COR-L47 (cell line): ENCODE data around the gene ANGEL1.

Experiments
- DNase-seq: peaks from one replicate; lab custom pipeline; 2025; lab: John Stamatoyannopoulos, UW

ANGEL1 gene

GRCh38 chr14:76812422-76813383, at the start of gene ANGEL1:
Gene ANGEL1 (minus strand): TSS chr14:76812882. CDS start chr14:76812827, 55 bp downstream.
- DNase-seq, result peak; percentile 96

GRCh38 chr14:76861574-76862255, 49.0 kb upstream of the ANGEL1 start:
- no peak for DNase-seq

- DNase-seq, result no peak
Observed at GRCh38 chr14:76856769-76857168, 44.1 kb upstream of the ANGEL1 start.

- DNase-seq, result no peak
Observed at GRCh38 chr14:76855066-76855465, 42.4 kb upstream of the ANGEL1 start.

DNA sequence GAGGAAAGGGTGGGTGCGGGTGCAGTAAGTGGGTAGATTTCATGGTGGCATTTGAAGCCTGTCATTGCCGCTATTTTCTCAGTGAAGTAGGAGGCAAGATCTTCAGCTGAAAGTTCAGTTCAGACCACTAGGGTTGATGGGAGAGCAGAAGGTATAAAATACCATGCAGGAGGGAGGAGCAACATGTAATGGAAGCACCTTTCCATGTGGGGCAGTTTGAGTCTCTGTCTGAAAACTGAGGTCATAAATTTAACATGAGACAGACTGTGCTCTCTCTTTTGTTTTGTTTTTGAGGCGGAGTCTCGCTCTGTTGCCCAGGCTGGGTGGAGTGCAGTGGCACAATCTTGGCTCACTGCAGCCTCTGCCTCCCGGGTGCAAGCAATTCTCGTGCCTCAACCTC, 36.2 kb upstream of the ANGEL1 start:
- no peak for DNase-seq

DNA sequence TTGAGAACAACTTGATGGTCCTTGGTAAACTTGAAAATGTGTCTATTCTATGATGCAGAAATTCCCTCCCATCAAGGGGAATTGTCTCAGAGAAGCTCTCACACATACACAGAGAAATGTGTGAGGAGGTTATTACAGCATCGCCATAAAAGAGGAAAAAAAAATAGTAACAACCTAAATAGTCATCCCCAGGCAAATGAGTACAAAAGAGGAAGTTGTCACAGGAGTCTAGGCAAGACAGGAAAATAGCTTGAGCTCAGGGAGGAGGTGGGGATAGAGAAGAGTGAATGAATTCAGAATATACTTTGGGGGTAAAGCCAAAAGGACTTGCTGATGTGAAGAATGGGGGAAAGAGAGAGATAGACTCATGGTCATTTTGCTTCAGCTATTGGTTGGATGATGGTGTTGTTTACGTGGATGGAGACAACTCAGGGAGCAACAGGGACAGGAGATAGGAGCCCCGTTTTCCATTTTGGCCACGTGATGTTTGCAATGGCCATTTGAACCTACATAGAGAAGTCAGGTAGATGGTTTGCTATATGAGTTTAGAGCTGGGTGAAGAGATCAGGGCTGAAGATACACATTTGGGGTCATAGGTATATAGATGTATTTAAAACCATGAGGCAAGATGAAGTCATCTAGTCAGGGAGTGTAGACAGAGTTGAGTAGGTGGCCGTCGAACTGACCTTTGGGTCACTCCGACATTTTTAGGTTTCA, 33.8 kb upstream of the ANGEL1 start:
- DNase-seq, result no peak

DNA sequence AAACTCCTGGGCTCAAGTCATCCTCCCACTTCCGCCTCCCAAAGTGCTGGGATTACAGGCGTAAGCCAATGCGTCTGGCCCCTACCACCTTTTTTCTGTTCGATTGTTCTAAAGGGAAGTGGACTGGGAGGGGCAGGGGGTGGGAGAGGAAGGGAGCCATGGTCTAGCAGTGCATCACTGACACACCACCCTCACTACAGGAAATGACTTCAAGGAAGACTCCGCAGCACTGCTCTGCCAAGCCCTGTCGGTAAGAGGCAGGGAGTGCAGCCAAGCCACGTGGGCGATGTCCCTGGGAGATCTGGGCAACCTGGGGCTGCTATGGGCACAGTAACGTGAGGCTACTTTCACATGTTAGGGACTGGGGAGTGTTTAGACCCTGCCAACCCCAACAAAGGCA, 31.5 kb upstream of the ANGEL1 start:
- no peak for DNase-seq

DNA sequence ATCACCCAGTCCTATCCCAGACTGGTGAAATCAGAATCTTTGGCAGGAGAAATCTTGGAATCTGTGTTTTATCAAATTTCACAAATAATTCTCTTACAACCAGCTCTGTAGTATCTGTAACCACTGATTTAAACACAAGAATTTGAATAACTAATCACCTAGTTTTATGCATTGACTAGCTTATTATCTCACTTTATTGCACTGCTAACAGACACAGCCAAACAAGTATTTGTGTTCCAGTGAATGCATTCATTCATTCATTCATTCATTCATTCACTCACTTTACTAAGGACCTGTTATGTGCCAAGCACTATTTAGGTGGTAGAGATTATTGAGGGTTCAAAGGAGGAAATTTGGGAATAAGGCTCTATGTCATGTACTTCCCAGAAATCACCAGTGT, 29.7 kb upstream of the ANGEL1 start:
- DNase-seq, result no peak

DNA sequence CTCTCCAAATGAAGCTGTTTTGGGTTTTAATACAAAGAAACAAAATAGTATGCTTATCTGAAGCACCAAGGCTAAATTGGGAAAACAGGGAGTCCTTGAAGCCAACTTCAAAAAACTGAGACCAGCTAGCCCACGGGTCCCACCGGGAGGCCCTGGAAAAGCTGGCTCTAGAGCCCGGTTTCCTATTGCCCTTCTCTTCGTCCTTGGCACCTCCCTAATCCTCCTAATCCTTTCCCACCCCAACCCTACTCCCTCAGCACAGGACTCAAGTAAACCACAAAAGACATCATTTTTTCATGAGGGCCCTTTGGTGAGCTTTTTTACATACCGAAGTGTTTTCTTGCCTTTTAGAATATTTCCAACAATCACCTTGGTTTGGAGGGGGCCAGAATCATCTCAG, 24.8 kb upstream of the ANGEL1 start:
- no peak for DNase-seq

DNA sequence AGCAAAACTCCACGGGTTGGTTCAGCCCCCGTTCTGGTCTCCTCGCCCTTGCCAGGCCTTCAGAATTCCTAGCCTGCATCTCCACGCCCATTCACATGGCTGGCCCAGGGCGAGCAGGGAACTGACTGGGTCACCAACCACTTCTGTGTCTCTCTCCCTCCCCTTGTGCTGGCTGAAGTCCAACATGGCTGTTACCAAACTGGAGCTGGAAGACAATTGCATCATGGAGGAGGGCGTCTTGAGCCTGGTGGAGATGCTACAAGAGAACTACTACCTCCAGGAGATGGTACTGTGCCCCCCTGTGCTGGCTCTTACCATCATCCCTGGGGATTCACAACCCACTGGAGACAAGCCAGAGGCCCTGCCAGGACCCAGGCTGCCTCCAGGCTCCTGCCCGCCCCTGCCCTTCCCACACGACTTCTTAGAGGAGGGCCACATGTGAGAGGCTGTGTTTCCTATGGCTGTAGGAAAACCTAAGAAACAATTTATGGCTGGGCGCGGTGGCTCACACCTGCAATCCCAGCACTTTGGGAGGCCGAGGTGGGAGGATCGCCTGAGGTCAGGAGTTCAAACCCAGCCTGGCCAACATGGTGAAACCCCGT, 23.4 kb upstream of the ANGEL1 start:
- no peak for DNase-seq

DNA sequence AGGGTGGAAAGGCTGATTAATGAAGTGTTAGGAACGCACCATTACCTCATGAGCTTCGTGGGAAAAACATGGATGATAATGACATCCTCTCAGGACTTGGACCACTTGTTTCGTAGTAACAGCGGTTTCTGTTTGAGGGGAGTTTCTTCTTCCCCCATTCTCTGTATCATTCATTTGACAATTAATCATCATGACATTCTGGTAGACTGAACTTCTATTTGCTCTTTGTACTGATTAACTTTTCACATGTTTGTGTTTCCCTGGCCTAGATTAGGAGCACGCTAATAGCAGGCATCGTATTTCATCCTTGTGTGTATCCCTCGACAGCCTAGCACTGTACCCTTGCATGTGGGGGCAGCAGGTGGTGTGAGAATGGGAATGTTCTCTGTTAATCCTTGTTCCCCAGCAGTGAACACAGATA, 21.6 kb upstream of the ANGEL1 start:
- DNase-seq, result no peak

DNA sequence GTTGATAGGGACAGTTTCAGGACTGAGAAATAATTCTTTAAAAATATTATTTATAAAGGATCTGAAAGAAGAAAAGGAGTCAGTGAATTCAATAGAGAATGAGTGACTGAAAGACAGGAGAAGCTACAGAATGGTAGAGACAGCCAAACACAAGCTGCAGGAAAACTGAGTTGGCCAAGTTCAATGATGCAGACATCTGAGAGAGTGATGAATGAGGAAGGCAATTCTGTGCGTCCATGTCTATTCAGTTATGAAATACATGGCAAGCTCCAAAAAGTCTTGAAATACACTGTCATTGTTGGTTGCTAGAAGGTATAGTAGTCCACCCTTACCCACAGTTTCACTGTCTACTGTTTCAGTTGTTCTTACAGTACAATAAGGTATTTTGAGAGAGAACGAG, 20.3 kb upstream of the ANGEL1 start:
- no peak for DNase-seq

DNA sequence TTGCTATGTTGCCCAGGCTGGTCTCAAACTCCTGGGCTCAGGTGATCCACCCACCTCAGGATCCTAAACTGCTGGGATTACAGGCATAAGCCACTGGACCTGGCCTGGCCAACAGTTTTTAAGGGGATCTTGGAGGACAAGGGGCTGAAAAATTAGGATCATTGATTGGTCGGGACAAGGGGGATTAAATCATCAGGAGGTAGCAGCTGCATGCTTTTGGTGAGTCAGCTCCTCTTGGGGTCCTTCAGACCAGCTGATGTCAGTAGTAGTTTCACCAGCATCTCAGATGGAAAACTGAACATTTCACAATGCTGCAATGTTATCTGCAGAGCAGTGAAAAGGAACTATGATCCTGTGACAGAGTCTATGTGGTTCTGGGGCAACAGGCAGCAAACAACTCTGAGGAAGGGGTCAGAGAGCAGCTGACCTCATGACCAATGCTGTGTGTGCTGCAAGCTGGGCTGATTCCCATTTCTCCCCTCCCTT, 19.9 kb upstream of the ANGEL1 start:
- no peak for DNase-seq

GRCh38 chr14:76830556-76830955, 17.9 kb upstream of the ANGEL1 start:
- no peak for DNase-seq

- DNase-seq, result no peak
Observed at GRCh38 chr14:76829650-76830421, 17.2 kb upstream of the ANGEL1 start.

GRCh38 chr14:76829013-76829365, 16.3 kb upstream of the ANGEL1 start:
- no peak for DNase-seq

DNA sequence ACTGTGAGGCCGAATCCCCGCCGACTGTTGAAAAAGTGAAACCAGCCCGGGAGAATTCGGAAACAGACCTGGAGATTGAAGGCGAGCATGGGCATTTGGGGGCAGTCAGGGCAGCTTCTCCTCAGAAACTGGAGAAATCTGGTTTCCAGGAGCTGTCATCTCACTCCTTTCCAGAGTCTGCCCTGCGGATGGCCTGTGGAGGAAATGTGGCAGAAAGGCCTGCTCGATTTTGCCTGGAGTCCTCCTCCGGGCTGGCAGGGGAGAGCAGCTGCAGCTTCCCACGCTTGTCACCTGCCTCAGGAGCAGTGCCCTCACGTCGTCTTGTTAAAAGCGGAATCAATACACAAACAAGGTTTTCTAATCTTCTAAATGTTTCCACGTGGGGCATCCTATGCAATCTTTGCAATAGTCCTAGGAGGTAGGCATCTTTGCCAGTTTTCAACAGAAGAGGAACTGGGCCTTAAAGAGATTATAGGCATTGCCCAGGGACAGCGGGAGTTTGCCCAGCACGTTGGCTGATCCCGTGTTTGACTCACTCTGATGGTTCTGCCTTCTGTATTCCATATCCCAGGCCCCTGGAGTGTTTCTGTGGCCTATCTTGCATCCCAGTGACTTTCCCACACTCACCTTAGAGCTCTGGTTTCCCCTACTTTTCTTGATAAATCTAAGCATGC, 15.8 kb upstream of the ANGEL1 start:
- no peak for DNase-seq

DNA sequence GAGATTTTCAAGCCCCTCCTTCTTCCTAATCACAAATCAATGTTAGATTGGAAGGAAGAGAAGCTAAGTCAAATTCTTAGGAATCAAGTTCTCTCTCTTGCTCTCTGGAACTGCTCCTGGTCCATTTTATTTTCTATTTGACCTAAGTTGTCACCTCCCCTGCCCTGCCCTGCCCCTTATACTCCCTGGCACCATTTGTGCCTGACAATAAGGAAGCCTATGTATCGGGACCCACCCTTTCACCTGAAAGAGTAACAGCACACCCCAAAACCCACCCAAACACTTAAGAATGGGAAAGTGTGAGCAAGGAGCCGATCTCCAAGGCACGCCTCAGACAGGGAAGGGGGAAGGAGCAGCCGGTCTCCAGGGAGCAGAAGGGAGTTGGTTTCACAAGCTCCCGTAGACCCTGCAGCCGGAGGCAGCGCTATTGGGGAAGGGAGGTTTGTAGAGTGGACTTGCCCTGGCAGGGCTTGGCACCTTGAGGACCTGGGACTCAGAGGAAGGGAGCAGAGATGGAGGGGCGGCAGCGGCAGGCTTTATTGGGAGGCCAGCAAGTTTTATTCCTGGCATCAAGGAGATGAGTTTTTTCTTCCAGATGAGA, 15.1 kb upstream of the ANGEL1 start:
- no peak for DNase-seq

GRCh38 chr14:76826122-76826521, 13.4 kb upstream of the ANGEL1 start, which contains the start of gene LRRC74A:
Gene LRRC74A (plus strand): TSS chr14:76826408. CDS start chr14:76826698, 290 bp downstream.
- no peak for DNase-seq

DNA sequence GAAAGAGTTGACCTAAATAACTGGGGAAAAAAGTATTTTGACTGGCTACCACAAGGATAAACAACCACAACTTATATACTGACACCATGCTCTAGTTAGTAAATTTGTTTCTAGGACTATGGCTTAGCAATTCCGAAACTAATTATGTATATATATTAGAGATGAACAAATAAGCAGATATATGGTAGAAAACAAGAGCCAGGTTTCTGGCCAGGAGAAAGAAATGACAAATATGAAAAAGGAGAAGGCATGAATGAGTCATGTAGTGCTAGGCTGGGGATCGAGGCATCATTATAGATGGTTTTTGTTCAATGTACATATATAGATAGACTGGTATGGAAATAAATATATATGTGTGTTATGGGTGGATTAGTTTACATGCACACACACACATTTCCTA, 8.0 kb upstream of the ANGEL1 start:
- DNase-seq, result no peak
